Stimulated activated CD8-positive, alpha-beta memory T cell treated with anti-CD3 and anti-CD28 coated beads, Interleukin-15, amount 100 ng/mL, for 48 hours (primary cell): Measurements from ENCODE around the gene OR51I1.
A peak's percentile ranks its signal among the peaks of the same experiment; 100 is the strongest.

Experiments
- DNase-seq, 2 donors: peaks; one replicate each; pipeline ENCODE4 v3.0.0-alpha.2; 2020; ENCODE audit warnings: low read depth in 2 of 2

Gene OR51I1

DNA sequence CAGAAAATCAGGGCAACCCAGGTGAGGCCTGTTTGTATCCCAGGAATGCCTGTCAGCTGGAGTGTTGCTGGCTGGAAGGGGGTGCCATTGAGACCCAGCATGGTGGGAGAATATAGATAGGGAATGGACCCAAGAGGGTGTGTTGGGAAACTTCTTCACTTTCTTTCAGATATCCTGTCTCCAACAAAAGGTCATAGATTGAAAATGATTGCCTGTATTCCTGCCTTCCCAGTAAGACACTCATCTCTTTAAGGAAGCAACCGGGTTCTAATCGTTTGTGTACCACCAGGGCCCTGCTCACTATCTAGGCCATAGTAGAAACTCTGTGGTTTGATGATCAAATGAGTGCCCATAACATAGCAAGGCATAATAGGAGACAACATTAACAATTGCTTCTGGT, at the start of gene OR51I1:
TSS of gene OR51I1 (minus strand) at position 101 of the 400 bp plus-strand sequence. CDS start at position 101, 0 bp downstream.
- DNase-seq = no peak

- no peak for DNase-seq
These were observed 48.5 kb upstream of the OR51I1 start for GRCh38 chr11:5489576-5490357.

- no peak for DNase-seq
These were observed 47.6 kb upstream of the OR51I1 start for GRCh38 chr11:5488798-5489399.

GRCh38 chr11:5488385-5488784, 47.1 kb upstream of the OR51I1 start, which contains the start of gene OR52D1:
Gene OR52D1, plus strand, starts transcription at chr11:5488685. Its CDS starts 22 bp downstream, at chr11:5488707.
- no peak for DNase-seq

DNA sequence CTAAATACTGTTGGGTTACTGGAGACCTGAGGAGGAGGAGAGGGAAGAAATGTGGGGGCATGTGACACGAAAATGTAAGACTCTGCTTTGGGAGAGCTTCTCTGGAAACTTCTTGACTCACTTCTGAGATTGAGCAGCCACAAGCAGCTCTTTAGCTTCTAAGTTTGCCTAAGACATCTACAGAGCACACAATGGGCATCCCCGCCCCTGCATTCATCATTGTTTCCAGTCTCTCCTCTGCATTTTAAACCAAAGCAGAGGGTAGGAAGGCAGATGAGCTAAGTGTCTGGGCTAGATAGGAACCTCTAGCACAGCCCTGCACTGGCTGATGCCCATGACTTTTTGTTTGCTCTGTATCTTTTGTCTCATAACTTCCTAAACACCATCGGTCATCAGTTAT, 45.1 kb upstream of the OR51I1 start:
- peak in 1 of 2 donors; percentile 9 for DNase-seq

- DNase-seq = no peak
These were observed 44.7 kb upstream of the OR51I1 start for GRCh38 chr11:5486003-5486402.

- no peak for DNase-seq
These were observed 35.0 kb upstream of the OR51I1 start for GRCh38 chr11:5476186-5476819.

- no peak for DNase-seq
These were observed 32.6 kb upstream of the OR51I1 start for GRCh38 chr11:5473921-5474320.

- no peak for DNase-seq
These were observed 26.2 kb upstream of the OR51I1 start for GRCh38 chr11:5467527-5467926.

- no peak for DNase-seq
These were observed 19.8 kb upstream of the OR51I1 start for GRCh38 chr11:5460983-5461621.

DNA sequence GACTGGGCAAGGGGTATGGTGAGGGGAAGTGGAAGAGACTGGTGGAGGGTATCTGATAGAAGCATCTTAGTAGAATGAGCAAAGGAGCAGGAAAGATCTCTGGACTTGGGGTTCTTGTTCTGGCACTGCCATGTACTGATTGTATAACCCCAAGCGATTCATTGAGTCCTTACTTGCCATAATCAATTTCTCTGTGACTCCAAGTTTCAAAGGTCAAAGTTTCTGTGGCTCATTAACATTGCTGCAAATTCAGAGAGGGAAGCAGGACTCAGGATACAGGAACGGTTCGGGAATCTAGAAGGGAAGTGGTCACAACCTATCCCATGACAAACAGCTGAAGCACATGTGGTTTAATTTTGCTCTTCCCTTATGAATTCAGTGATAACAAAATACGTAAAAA, 8.1 kb upstream of the OR51I1 start:
- DNase-seq = no peak

DNA sequence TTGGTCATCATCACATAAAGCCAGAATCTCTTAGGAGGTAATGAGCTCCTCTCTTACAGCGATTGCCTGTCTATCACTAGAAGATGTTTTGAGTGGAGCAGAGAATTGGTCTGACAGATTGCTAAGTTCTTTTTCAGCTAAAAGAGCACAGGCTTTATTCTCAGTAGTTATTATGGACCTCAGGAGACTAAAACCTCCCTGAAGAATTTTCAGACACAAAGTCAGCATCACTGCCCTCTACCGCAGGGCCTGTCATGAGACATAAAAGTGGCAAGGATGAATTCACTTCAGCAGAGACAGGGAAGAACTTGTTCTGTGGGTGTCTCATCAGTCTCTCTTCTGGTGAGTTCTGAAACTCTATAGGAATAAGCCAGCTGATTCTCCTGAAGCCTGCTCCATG, 7.7 kb upstream of the OR51I1 start, which contains the start of gene OR51I2:
TSS of gene OR51I2 (plus strand) at position 301 of the 400 bp plus-strand sequence. CDS start 4,166 bp downstream, outside the sequence.
- DNase-seq = no peak

DNA sequence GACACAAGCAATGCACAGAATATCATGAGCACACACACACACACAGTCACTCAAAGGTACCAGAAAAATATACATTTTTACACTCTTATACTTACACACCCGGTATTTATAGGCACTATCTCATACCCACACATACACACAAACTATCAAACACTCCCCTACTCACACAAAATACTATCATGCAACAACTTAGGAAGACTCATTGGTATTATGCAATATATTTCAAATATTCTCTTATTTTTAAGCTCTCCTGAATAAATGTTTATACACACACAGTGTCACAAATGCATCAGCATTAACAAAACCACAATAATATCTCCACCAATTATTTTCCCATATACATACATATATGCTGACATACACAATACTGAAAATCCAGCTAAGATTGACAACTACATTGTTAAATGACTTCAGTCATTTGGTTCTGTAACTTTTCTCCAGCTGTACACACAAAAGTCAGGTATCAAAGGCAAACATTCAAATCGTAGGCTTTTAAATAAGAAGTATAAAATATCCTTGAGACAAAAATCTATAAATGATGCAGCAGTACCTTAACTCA, 2.6 kb upstream of the OR51I1 start:
- DNase-seq = no peak

DNA sequence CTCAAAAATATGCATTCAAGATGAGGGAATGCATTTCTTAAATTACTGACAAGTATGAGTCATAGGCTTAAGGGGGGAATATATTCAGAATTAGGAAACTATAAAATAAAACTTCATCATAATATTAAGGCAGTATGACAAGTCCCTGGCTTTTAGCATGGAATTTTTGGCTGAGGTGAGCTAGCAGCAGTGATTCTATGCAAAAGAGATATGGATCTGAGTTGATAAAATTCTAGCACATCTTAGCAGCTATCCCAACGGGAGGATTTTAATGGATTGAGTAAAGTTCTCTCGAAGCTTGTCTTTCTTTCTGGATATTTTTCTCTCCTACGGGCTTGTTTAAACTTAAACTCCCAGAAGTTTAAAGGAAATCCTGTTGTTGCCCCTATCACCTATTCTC, 18.2 kb downstream of the OR51I1 start:
- DNase-seq = no peak

GRCh38 chr11:5421811-5422210, 19.5 kb downstream of the OR51I1 start, which contains the start of gene OR51Q1:
Gene OR51Q1, plus strand, starts transcription at chr11:5422111. Its CDS starts 90 bp downstream, at chr11:5422201.
- no peak for DNase-seq

GRCh38 chr11:5420993-5421392, 20.3 kb downstream of the OR51I1 start:
- no peak for DNase-seq

DNA sequence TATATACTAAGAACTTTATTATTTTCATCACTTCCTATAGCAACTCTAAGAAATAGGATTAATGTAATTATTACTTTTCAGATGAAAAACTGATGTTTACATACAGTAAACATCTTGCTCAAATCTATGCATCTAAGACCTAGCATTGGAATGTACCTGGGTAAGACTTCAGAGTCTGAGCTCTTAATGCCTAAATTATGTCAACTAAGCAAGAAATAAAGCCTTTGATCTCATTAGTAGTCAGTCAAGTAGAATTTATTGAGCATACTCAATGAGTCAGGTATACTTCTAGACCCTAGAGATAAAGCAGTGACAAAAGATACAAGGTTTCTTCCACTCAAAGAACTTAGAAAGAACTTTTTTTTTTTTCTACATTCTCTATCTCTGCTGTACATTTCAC, 36.1 kb downstream of the OR51I1 start:
- no peak for DNase-seq

DNA sequence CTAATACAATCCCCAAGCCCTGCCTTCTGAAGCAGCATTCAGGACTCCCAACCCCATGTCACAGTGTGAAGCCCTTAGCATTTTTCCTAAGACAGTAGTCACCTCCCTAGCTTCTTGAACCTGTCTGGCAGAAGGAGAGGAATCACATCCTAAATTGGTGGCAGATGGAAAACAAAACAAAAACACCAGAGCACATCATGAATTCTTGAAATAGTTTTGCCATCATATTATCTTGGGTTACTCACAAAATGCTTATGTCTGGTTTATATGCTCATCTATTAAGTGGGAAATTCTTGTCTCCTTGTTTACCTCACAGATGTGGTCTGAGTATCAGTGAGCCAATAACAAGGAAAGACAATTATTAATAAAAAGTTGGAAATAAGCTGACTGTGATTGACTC, 42.4 kb downstream of the OR51I1 start:
- no peak for DNase-seq

DNA sequence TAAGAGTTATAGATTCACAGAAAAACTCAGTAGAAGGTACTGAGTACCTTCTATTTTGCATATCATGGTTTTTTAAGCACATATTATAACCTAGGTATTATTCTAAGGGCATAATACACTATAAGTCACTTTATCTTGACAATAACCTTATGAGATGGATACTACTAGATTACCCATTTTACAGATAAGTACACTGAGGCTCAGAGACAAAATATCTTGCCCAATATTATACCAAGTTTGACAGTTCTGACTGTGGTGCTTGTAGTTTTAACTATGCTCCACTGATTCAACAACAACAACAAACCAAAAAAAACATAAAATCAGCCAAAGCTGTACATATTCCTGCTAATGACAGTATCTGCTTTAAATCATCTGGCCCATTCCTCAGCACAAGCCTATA, 47.2 kb downstream of the OR51I1 start:
- no peak for DNase-seq
